Adrenal gland (tissue), 12 donors: Measurements from ENCODE around the gene VPS4B. TPM values are rescaled to one million over a fixed set of nuclear protein-coding genes. Genes with fewer than 3 reads are reported as not detected.
A peak's percentile ranks its signal among the peaks of the same experiment; 100 is the strongest.
"Not testable (repeated sequence)": the region's sequence is repeated elsewhere in the genome, so short reads cannot be mapped to it uniquely, and the experiment has no call there.

Source experiments
- DNase-seq, 7 donors: peaks; one replicate each; pipeline ENCODE4 v3.0.0-alpha.2; 2019 to 2020
- H3K27ac ChIP-seq, 5 donors: fragments of 200-600 bp; sonication (generic) in 4 of 5; 1 replicate in 3 of 5; 2 replicates in 2 of 5; pipeline versions ENCODE4 v1.5.1 to v1.8.0; 2016 to 2020; ENCODE audit warnings: mild to moderate bottlenecking in 1 of 5
- H3K27me3 ChIP-seq: fragments of 200-600 bp; 2 replicates; pipeline ENCODE4 v1.8.0; 2021
- H3K36me3 ChIP-seq, 2 donors: fragments of 200-600 bp; replicated peaks in 1 of 2; 1 replicate in 1 of 2; 2 replicates in 1 of 2; pipeline versions ENCODE4 v1.5.1 to v1.8.0; 2018 to 2022
- H3K4me1 ChIP-seq, 2 donors: fragments of 200-600 bp; replicated peaks in 1 of 2; 1 replicate in 1 of 2; 2 replicates in 1 of 2; pipeline versions ENCODE4 v1.5.1 to v1.8.0; 2018 to 2021
- H3K4me3 ChIP-seq, 4 donors: fragments of 200-600 bp; sonication (generic) in 3 of 4; one replicate each; pipeline ENCODE4 v1.5.1; 2016 to 2018
- H3K9me3 ChIP-seq, 3 donors: fragments of 200-600 bp; sonication (generic) in 1 of 3; replicated peaks in 1 of 3; 1 replicate in 2 of 3; 2 replicates in 1 of 3; pipeline versions ENCODE4 v1.5.1 to v1.8.0; 2016 to 2021
- POLR2A ChIP-seq, 2 donors: fragments of 450-650 bp; IDR thresholded peaks; one replicate each; pipeline ENCODE4 v1.6.1; 2017; ENCODE audit warnings: antibody characterized with exemption in 2 of 2, mild to moderate bottlenecking in 2 of 2, moderate library complexity in 1 of 2
- WGBS, 4 donors: extraction: QIAGEN DNeasy Blood & Tissue Kit in 2 of 4; methylation state at CpG; one replicate each; pipeline versions ENCODE4 v1.1.5 to v1.1.7; 2013 to 2017; 5-methylcytosine and 5-hydroxymethylcytosine counted together
- intact Hi-C, 2 donors: fragments of 100-400 bp; cut with DNase I; formaldehyde crosslinking; loops; one replicate each; pipeline versions ENCODE4 v1.14.1 to v1.15.0; 2022 to 2023
- polyA plus RNA-seq, 3 donors: library from polyadenylated mRNA; stranded (reverse); fragments of 200-250 nt in 2 of 3; fragments of 350-450 nt in 1 of 3; fragmentation: Illumina TruSeq in 1 of 3; extraction: RNeasy Lipid Tissue Mini Kit (QIAGEN cat#74804) in 1 of 3; gene quantifications; one replicate each; pipeline ENCODE4 v1.2.3, GENCODE V29; 2013 to 2014
- total RNA-seq, 9 donors: library from RNA; depleted of rRNA in 4 of 9; stranded (reverse); fragments of >200 nt in 4 of 9; fragments of 120-200 nt in 1 of 9; fragmentation: NEBNext Ultra II Directional in 1 of 9; extraction: Animal tissue kit (Norgen Biotek cat#: 25700) in 1 of 9; gene quantifications; one replicate each; pipeline versions ENCODE4 v1.1.0 to v1.2.4, GENCODE V29; 2013 to 2023
- TF ChIP-seq, protein P1 (sequence below), 6 experiments: fragments of 450-650 bp in 4 of 6; fragments of 200-600 bp in 2 of 6; sonication (generic) in 1 of 6; IDR thresholded peaks; 1 replicate in 5 of 6; 2 replicates in 1 of 6; pipeline versions ENCODE4 v1.5.1 to v1.8.0; 2016 to 2021; ENCODE audit warnings: antibody characterized with exemption in 6 of 6, mild to moderate bottlenecking in 2 of 6, moderate library complexity in 1 of 6
- donor health status: healthy with polysubstance abuse.
- donor health status: Bipolar disorder and iron deficiency.
- donor health status: DM: yes; HTN: yes; CAD: no.
- donor health status: DM: no; HTN: no; CAD: no.
- donor health status: DM: no; HTN: no; CAD: no.
- donor health status: DM: yes; HTN: yes; CAD: no.

VPS4B gene
- total and polyA plus RNA-seq, 12 donors, result 6.6 to 58.5 (median 36.1) TPM

DNA sequence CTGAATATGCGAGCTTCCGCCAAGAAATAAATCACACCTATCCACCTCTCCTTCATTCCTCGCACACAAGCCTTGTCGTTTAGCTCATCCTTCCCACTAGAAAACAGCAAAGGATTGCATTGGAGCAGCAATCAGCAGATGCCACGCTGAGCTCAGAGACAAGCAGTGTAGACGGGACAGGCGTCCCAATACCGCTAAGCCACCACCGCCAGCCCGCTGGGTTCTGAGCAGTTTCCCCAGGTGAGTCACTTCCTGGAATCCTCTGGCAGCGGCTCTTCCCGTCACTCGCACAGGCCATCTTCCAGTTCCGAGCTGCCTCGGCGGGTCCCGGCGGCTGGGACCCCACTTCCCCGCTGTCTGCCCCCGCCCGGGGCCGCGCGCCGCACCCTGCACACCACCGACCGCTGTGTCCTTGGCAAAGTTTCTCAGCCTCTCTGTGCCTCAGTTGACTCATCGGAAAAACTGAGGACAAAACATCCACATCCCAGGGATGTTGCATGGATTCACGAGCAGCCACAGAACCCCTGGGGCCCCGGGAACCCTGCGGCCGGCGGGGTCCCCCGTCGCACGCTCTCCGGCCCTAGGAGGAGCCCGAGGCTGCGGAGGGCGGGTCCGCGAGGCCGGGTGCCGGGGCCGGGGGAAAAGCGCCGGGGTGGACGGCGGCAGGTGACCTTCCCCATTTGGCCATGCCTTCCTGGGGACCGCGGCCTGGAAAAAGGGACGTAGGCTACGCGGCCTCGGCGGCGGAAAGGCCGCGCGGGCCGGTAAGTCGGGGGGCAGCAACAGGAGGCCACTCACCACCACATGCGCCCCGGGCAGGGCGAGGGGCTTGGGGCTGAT, 55.8 kb downstream of the VPS4B start:
- intact Hi-C loops, result loop anchor here in 1 of 2 donors (10.0 kb wide), 1 partner anchor 48 kb away; no protein-coding TSS in a partner anchor
- H3K27me3 ChIP-seq, result no peaks in the 10 kb centered on the region
- peak overlapping the region; percentile 52 to 100 (median 98) for H3K27ac ChIP-seq
- H3K4me1 ChIP-seq, result peaks cover 0 to 28% of the 10 kb centered on the region in 2 donors
- peaks cover 0 to 13% of the 10 kb centered on the region in 2 donors for H3K36me3 ChIP-seq
- DNase-seq, result peak; percentile 58 to 84 (median 75)
- 0 to 1% (median 0%) methylated on average over 5 to 65 of the region's 65 CpGs for whole genome bisulfite sequencing, 4 donors
- H3K9me3 ChIP-seq, result no peaks in the 10 kb centered on the region
- peak in 1 of 2 donors; percentile 46 for TF ChIP-seq POLR2A (IDR thresholded peaks at IDR 0.05)
- TF ChIP-seq, protein P1, sequence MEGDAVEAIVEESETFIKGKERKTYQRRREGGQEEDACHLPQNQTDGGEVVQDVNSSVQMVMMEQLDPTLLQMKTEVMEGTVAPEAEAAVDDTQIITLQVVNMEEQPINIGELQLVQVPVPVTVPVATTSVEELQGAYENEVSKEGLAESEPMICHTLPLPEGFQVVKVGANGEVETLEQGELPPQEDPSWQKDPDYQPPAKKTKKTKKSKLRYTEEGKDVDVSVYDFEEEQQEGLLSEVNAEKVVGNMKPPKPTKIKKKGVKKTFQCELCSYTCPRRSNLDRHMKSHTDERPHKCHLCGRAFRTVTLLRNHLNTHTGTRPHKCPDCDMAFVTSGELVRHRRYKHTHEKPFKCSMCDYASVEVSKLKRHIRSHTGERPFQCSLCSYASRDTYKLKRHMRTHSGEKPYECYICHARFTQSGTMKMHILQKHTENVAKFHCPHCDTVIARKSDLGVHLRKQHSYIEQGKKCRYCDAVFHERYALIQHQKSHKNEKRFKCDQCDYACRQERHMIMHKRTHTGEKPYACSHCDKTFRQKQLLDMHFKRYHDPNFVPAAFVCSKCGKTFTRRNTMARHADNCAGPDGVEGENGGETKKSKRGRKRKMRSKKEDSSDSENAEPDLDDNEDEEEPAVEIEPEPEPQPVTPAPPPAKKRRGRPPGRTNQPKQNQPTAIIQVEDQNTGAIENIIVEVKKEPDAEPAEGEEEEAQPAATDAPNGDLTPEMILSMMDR (IDR thresholded peaks at IDR 0.05), result no peak
- H3K4me3 ChIP-seq, result peak overlapping the region; percentile 13 to 81 (median 68)

DNA sequence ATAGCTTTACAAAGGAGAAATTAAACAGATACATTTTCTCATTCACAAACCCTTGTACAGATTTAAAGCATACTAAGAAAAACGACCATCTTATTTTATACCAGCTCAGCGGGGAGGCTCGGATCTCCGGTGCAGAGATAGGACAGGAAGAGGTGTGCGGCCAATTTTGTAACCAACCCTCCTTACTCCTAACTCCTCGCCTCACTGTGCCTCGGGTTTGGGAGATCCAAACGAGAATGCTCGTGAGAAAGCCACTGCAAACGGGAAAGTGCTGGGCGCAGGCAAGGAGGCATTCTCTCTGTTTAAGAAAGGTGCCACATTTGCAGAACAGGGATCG, 56.4 kb downstream of the VPS4B start:
- no peaks in the 10 kb centered on the region for H3K27me3 ChIP-seq
- H3K4me1 ChIP-seq, result peaks cover 0 to 28% of the 10 kb centered on the region in 2 donors
- peak overlapping the region in 4 of 5 donors; percentile 98 to 100 (median 98) for H3K27ac ChIP-seq
- peak overlapping the region in 3 of 4 donors; percentile 63 to 81 (median 74) for H3K4me3 ChIP-seq
- 1 to 3% (median 3%) methylated on average over 12 of the region's 12 CpGs for WGBS, 4 donors
- no peaks in the 10 kb centered on the region for H3K9me3 ChIP-seq
- DNase-seq, result peak in 2 of 7 donors; percentile 18 to 32
- intact Hi-C loops, result loop anchor here in 1 of 2 donors (10.0 kb wide), 1 partner anchor 49 kb away; no protein-coding TSS in a partner anchor
- peaks cover 0 to 18% of the 10 kb centered on the region in 2 donors for H3K36me3 ChIP-seq
- TF ChIP-seq, protein P1 (IDR thresholded peaks at IDR 0.05), result no peak
- TF ChIP-seq POLR2A (IDR thresholded peaks at IDR 0.05), result no peak

DNA sequence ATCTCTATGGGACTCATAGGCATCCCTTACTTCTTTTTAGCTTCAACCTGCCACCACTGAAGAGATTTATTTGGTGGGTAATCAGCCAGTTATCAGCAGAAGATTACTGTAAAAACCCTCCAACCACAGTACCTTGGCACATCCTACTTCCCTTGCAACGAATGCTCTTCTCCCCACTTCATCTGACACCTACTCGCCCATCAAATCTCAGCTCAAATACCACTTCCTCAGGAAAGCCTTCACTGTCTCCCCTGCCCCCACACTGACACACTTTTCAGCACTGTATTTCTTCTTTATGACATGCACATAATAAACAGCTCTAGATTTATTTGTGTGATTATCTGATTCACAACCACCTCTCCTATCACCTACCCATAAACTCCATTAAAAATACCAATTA, 58.3 kb downstream of the VPS4B start:
- Histone ChIP-seq H3K4me3 (no peak overlapping the region), H3K27me3 (no peaks in the 10 kb centered on the region), H3K9me3 (no peaks in the 10 kb centered on the region), H3K36me3 (peaks cover 0 to 36% of the 10 kb centered on the region in 2 donors), H3K27ac (no peak overlapping the region), H3K4me1 (peaks cover 0 to 28% of the 10 kb centered on the region in 2 donors)
- intact Hi-C loops, result loop anchor here in 1 of 2 donors (10.0 kb wide), 1 partner anchor 51 kb away; no protein-coding TSS in a partner anchor
- TF ChIP-seq POLR2A (IDR thresholded peaks at IDR 0.05), result no peak
- TF ChIP-seq, protein P1 (IDR thresholded peaks at IDR 0.05), result no peak
- no peak for DNase-seq
- WGBS, 4 donors, result 54 to 85% (median 76%) methylated on average over 2 of the region's 2 CpGs

DNA sequence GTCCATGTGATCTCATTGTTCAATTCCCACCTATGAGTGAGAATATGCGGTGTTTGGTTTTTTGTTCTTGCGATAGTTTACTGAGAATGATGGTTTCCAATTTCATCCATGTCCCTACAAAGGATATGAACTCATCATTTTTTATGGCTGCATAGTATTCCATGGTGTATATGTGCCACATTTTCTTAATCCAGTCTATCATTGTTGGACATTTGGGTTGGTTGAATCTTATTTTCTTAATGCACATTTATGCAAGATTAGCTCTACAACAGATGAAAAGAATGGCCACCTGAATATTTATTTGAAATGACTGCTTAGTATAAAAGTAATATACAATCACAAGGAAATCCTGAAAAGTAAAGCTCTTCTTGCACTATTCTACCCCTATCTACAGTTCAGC, 58.9 kb downstream of the VPS4B start:
- intact Hi-C loops, result loop anchor here in 1 of 2 donors (10.0 kb wide), 1 partner anchor 51 kb away; no protein-coding TSS in a partner anchor
- not testable (repeated sequence) for H3K27me3 ChIP-seq, DNase-seq, H3K9me3 ChIP-seq, H3K27ac ChIP-seq, H3K4me3 ChIP-seq
- peaks cover 0 to 24% of the 10 kb centered on the region in 2 donors for H3K4me1 ChIP-seq
- H3K36me3 ChIP-seq, result peaks cover 0 to 39% of the 10 kb centered on the region in 2 donors
- WGBS, 4 donors, result no CpG with 5 or more reads among the region's 2 CpGs
